CD4-positive, CD25-positive, alpha-beta regulatory T cell (primary cell): Measurements from ENCODE around the gene TNFAIP3. TPM values are rescaled to one million over a fixed set of nuclear protein-coding genes. Genes with fewer than 3 reads are reported as not detected.

Source experiments
- ATAC-seq, 2 donors: fragments of 150-1000 bp; cut with Tn5 transposase; one replicate each; pipeline ENCODE4 v1.10.0; 2021; ENCODE audit warnings: low read depth in 2 of 2, moderate number of reproducible peaks in 2 of 2, moderate library complexity in 1 of 2
- DNase-seq, 3 donors: peaks; one replicate each; pipeline versions ENCODE4 v3.0.0 to v3.0.0-alpha.2; 2012 to 2022; ENCODE audit warnings: mixed read lengths in 1 of 3
- H3K27ac ChIP-seq: one replicate; pipeline ENCODE4 v1.7.0; 2013; ENCODE audit warnings: mild to moderate bottlenecking, low read length; ENCODE audit not compliant: insufficient read depth, poor library complexity, severe bottlenecking
- H3K27me3 ChIP-seq: one replicate; pipeline ENCODE4 v1.7.0; 2013; ENCODE audit warnings: low read length; ENCODE audit not compliant: control insufficient read depth, insufficient read depth
- H3K36me3 ChIP-seq: one replicate; pipeline ENCODE4 v1.7.0; 2013; ENCODE audit warnings: mild to moderate bottlenecking, low read length, moderate library complexity; ENCODE audit not compliant: control insufficient read depth, insufficient read depth
- H3K4me1 ChIP-seq: 2 replicates; pipeline ENCODE4 v1.7.0; 2013; ENCODE audit warnings: mild to moderate bottlenecking, low read length; ENCODE audit not compliant: insufficient read depth, control insufficient read depth, poor library complexity, severe bottlenecking
- H3K4me3 ChIP-seq: one replicate; pipeline ENCODE4 v1.7.0; 2013; ENCODE audit warnings: low read depth, mild to moderate bottlenecking, low read length, moderate library complexity
- H3K9me3 ChIP-seq, 2 experiments: 1 replicate in 1 of 2; 2 replicates in 1 of 2; pipeline ENCODE4 v1.7.0; 2013; ENCODE audit warnings: low read length in 2 of 2, mild to moderate bottlenecking in 1 of 2, moderate library complexity in 1 of 2; ENCODE audit not compliant: control insufficient read depth in 2 of 2
- H3K27ac Mint-ChIP-seq, 3 donors: one replicate each; pipeline ENCODE4 v1.8.0; 2020 to 2022; ENCODE audit warnings: mild to moderate bottlenecking in 3 of 3, mixed read lengths in 3 of 3, moderate library complexity in 2 of 3
- H3K27me3 Mint-ChIP-seq: one replicate; pipeline ENCODE4 v1.8.0; 2022; ENCODE audit warnings: mild to moderate bottlenecking, mixed read lengths
- H3K36me3 Mint-ChIP-seq: one replicate; pipeline ENCODE4 v1.8.0; 2020; ENCODE audit warnings: mixed read lengths
- H3K4me1 Mint-ChIP-seq, 4 donors: one replicate each; pipeline ENCODE4 v1.8.0; 2020 to 2022; ENCODE audit warnings: mixed read lengths in 4 of 4, mild to moderate bottlenecking in 1 of 4
- H3K4me3 Mint-ChIP-seq, 4 donors: one replicate each; pipeline ENCODE4 v1.8.0; 2020 to 2022; ENCODE audit warnings: mild to moderate bottlenecking in 4 of 4, mixed read lengths in 4 of 4, moderate library complexity in 3 of 4
- H3K9me3 Mint-ChIP-seq, 7 donors: one replicate each; pipeline ENCODE4 v1.8.0; 2020 to 2022; ENCODE audit warnings: mixed read lengths in 7 of 7, mild to moderate bottlenecking in 3 of 7, moderate library complexity in 2 of 7
- polyA plus RNA-seq, 4 donors: library from polyadenylated mRNA; unstranded; fragments of 300-500 nt; fragmentation: Illumina TruSeq; gene quantifications; one replicate each; pipeline ENCODE4 v1.2.3, GENCODE V29; 2021
- total RNA-seq: library from RNA; stranded (reverse); gene quantifications from one replicate; pipeline ENCODE4 v1.2.3, GENCODE V29; 2022

TNFAIP3 gene
- total and polyA plus RNA-seq, 5 donors from 2014 or later, result 70.5 to 3,783 (median 100) TPM

DNA sequence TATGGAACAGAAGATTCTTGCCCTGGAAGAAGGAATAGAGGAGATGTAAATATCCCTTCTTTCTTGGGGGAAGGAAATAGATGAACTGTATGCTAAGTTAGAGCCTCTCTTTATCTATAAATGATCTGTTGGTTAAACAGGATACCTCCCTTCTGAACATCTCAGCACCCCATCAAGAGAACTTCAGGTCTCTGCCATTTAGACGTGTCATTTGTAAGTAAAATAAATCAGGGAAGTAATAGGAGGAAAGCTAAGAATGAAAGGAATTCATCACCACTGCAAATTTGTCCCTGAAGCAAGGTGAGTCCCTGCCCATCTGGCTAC, 42.5 kb upstream of the TNFAIP3 start:
- peak overlapping the region; percentile 99 to 100 (median 100) for H3K27ac Mint-ChIP-seq
- no peaks in the 10 kb centered on the region for H3K36me3 ChIP-seq
- peaks cover 88% of the 10 kb centered on the region for H3K4me1 ChIP-seq
- H3K27ac ChIP-seq, result peak overlapping the region; percentile 97
- H3K27me3 Mint-ChIP-seq, result no peaks in the 10 kb centered on the region
- H3K9me3 Mint-ChIP-seq, result peaks cover 0 to 4% (median 0%) of the 10 kb centered on the region in 7 donors
- H3K4me1 Mint-ChIP-seq, result peaks cover 41 to 88% (median 72%) of the 10 kb centered on the region in 4 donors
- no peaks in the 10 kb centered on the region for H3K9me3 ChIP-seq
- ATAC-seq (peak; percentile 7 to 13), DNase-seq (peak in 1 of 3 donors; percentile 60)
- H3K4me3 Mint-ChIP-seq, result peak overlapping the region; percentile 52 to 87 (median 71)
- H3K27me3 ChIP-seq, result no peaks in the 10 kb centered on the region
- H3K4me3 ChIP-seq, result peak overlapping the region; percentile 77
- H3K36me3 Mint-ChIP-seq, result peaks cover 9% of the 10 kb centered on the region

DNA sequence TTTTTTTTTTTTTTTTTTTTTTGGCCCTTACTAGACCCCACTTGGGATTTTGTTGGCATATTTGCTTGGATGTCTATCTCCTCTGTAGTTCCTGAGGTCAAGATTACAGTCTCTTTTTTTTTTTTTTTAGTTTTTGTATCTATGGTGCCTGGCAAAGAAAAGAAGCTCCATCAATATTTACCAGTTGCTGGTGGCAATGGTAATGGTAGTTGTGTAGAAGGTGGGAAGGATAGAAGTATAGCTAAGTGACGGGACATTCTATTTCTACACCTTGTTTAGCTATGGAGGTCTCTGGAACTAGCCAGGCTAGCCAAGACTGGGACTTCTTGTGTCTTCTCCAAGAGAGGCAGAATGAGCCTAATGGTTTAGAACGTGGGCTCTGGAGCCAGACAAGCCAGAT, 42.2 kb upstream of the TNFAIP3 start:
- no peak for ATAC-seq
- no peaks in the 10 kb centered on the region for H3K27me3 ChIP-seq
- peak overlapping the region; percentile 77 for H3K4me3 ChIP-seq
- H3K4me1 ChIP-seq, result peaks cover 88% of the 10 kb centered on the region
- peaks cover 40 to 88% (median 71%) of the 10 kb centered on the region in 4 donors for H3K4me1 Mint-ChIP-seq
- H3K27ac ChIP-seq, result peak overlapping the region; percentile 97
- peak overlapping the region; percentile 99 to 100 (median 100) for H3K27ac Mint-ChIP-seq
- no peaks in the 10 kb centered on the region for H3K27me3 Mint-ChIP-seq
- H3K36me3 Mint-ChIP-seq, result peaks cover 9% of the 10 kb centered on the region
- H3K9me3 ChIP-seq, result no peaks in the 10 kb centered on the region
- peak overlapping the region in 3 of 4 donors; percentile 66 to 76 (median 74) for H3K4me3 Mint-ChIP-seq
- H3K36me3 ChIP-seq, result no peaks in the 10 kb centered on the region
- DNase-seq, result no peak
- H3K9me3 Mint-ChIP-seq, result peaks cover 0 to 4% (median 0%) of the 10 kb centered on the region in 7 donors

- DNase-seq (no peak), ATAC-seq (no peak)
- Mint-ChIP-seq H3K27ac (peak overlapping the region; percentile 93 to 94 (median 93)), H3K4me3 (peak overlapping the region in 3 of 4 donors; percentile 57 to 81 (median 67)), H3K9me3 (peaks cover 0 to 4% (median 0%) of the 10 kb centered on the region in 7 donors), H3K4me1 (peaks cover 61 to 83% (median 67%) of the 10 kb centered on the region in 4 donors), H3K27me3 (no peaks in the 10 kb centered on the region), H3K36me3 (peaks cover 9% of the 10 kb centered on the region)
- H3K4me3 ChIP-seq, result peak overlapping the region; percentile 34
- no peaks in the 10 kb centered on the region for H3K36me3 ChIP-seq
- no peaks in the 10 kb centered on the region for H3K9me3 ChIP-seq
- peaks cover 84% of the 10 kb centered on the region for H3K4me1 ChIP-seq
- peak overlapping the region; percentile 78 for H3K27ac ChIP-seq
- H3K27me3 ChIP-seq, result no peaks in the 10 kb centered on the region
Observed at GRCh38 chr6:137827411-137827940, 39.6 kb upstream of the TNFAIP3 start.

- peaks cover 9% of the 10 kb centered on the region for H3K36me3 Mint-ChIP-seq
- peak overlapping the region; percentile 93 to 94 (median 93) for H3K27ac Mint-ChIP-seq
- Histone ChIP-seq H3K27ac (peak overlapping the region; percentile 78), H3K9me3 (no peaks in the 10 kb centered on the region), H3K27me3 (no peaks in the 10 kb centered on the region), H3K36me3 (no peaks in the 10 kb centered on the region), H3K4me1 (peaks cover 77% of the 10 kb centered on the region), H3K4me3 (peak overlapping the region; percentile 34)
- DNase-seq (peak in 1 of 3 donors; percentile 80), ATAC-seq (peak in 1 of 2 donors; percentile 12)
- peak overlapping the region; percentile 1 to 81 (median 62) for H3K4me3 Mint-ChIP-seq
- no peaks in the 10 kb centered on the region for H3K27me3 Mint-ChIP-seq
- H3K9me3 Mint-ChIP-seq, result peaks cover 0 to 4% (median 0%) of the 10 kb centered on the region in 7 donors
- H3K4me1 Mint-ChIP-seq, result peaks cover 61 to 78% (median 66%) of the 10 kb centered on the region in 4 donors
Observed at GRCh38 chr6:137827977-137828810, 38.9 kb upstream of the TNFAIP3 start.

DNA sequence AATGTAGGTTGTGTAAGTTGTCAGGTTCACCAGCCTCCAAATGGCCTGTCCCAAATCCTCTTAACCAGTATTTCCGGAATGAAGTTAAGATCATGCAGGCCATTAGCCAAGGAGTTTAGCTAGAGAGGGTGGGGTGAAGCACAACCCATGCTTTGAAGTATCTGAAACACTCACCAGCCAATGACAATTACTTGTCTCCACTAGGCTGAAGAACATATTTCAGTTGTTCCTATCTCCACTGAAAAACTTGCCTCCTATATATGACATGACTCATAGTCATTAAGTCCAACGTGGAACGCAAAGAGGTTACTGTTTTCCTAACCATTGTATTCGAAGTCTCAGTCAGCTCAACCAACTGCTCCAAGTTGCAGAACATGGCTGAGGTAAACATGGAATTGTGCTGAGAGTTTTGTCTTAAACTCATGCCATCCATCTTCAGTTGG, 37.4 kb upstream of the TNFAIP3 start:
- no peak overlapping the region for H3K4me3 ChIP-seq
- no peak for DNase-seq
- H3K9me3 ChIP-seq, result no peaks in the 10 kb centered on the region
- H3K27ac ChIP-seq, result peak overlapping the region; percentile 44
- Mint-ChIP-seq H3K27ac (peak overlapping the region; percentile 93 to 94 (median 94)), H3K4me1 (peaks cover 47 to 64% (median 53%) of the 10 kb centered on the region in 4 donors), H3K36me3 (peaks cover 4% of the 10 kb centered on the region), H3K9me3 (peaks cover 0 to 3% (median 0%) of the 10 kb centered on the region in 7 donors), H3K27me3 (no peaks in the 10 kb centered on the region), H3K4me3 (peak overlapping the region in 1 of 4 donors; percentile 67)
- ATAC-seq, result no peak
- peaks cover 62% of the 10 kb centered on the region for H3K4me1 ChIP-seq
- H3K27me3 ChIP-seq, result no peaks in the 10 kb centered on the region
- H3K36me3 ChIP-seq, result no peaks in the 10 kb centered on the region

DNA sequence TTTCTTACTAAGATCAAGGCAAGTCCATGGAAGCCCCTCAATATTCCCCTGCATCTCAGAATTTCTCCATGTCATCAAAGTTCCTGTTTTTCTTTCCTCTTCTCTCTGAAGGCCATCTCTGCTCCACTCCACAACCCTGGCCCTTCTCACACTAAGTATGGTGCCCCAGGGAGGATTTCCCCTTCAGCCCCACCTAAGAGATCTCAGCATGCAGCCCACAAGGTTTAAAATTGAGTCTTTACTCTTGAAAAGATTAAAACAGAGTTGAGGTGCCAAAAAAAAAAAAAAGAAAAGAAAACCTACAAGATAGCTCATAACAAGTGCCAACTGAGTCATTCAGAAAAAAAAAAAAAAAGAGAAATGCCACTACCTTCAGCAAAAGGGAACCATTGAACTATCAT, 36.5 kb upstream of the TNFAIP3 start:
- Mint-ChIP-seq H3K4me1 (peaks cover 40 to 55% (median 48%) of the 10 kb centered on the region in 4 donors), H3K27me3 (no peaks in the 10 kb centered on the region), H3K27ac (peak overlapping the region; percentile 89 to 94 (median 93)), H3K4me3 (peak overlapping the region in 2 of 4 donors; percentile 67 to 80), H3K9me3 (peaks cover 0 to 3% (median 0%) of the 10 kb centered on the region in 7 donors), H3K36me3 (peaks cover 4% of the 10 kb centered on the region)
- Histone ChIP-seq H3K4me1 (peaks cover 55% of the 10 kb centered on the region), H3K36me3 (no peaks in the 10 kb centered on the region), H3K4me3 (no peak overlapping the region), H3K27me3 (no peaks in the 10 kb centered on the region), H3K27ac (peak overlapping the region; percentile 29), H3K9me3 (no peaks in the 10 kb centered on the region)
- DNase-seq (peak in 1 of 3 donors; percentile 42), ATAC-seq (peak in 1 of 2 donors; percentile 19)

DNA sequence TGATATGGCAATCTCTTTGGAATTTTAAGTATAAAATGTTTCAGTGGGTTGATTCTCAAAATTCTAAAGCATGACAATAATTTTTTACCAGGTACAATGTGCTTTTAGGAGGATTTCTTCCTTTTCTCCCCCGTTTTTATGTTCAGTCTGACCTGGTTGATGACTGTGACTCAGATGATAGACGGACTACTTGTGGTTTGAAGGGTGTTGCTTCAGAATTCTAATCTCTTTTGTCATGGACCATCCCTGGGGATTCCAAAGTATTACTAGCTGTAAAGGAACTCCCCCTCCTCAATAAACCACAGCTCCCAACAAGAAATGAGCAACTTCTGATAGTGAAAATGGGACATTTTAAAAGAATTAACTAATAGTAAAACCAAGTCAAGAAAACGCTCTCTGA, 34.9 kb upstream of the TNFAIP3 start:
- peak overlapping the region in 1 of 3 donors; percentile 45 for H3K27ac Mint-ChIP-seq
- ATAC-seq, result no peak
- peaks cover 33 to 50% (median 46%) of the 10 kb centered on the region in 4 donors for H3K4me1 Mint-ChIP-seq
- H3K4me3 Mint-ChIP-seq, result no peak overlapping the region
- Histone ChIP-seq H3K27ac (no peak overlapping the region), H3K4me1 (peaks cover 45% of the 10 kb centered on the region), H3K36me3 (no peaks in the 10 kb centered on the region), H3K9me3 (no peaks in the 10 kb centered on the region), H3K4me3 (no peak overlapping the region), H3K27me3 (no peaks in the 10 kb centered on the region)
- no peak for DNase-seq
- peaks cover 0 to 3% (median 0%) of the 10 kb centered on the region in 7 donors for H3K9me3 Mint-ChIP-seq
- H3K36me3 Mint-ChIP-seq, result peaks cover 4% of the 10 kb centered on the region
- H3K27me3 Mint-ChIP-seq, result no peaks in the 10 kb centered on the region
